HCT116 (cell line): ENCODE results near the gene RBMS1. TPM values are rescaled to one million over a fixed set of nuclear protein-coding genes. Genes with fewer than 3 reads are reported as not detected.

Source experiments
- ATAC-seq: fragments of 200-7000 bp; cut with Tn5 transposase; 2 replicates; pipeline ENCODE4 v1.9.1; 2020; ENCODE audit warnings: mild to moderate bottlenecking, moderate library complexity
- BruUV-seq: library from RNA; stranded (reverse); fragments of 400-500 nt; replicated peaks from 2 replicates; lab custom pipeline; 2021; lab: Mats Ljungman, UMichigan
- CTCF ChIA-PET: fragments of 300-600 bp; sonication (Branson Sonifier 250); formaldehyde crosslinking; loops from one replicate; lab custom pipeline; 2021; ENCODE audit warnings: antibody characterized with exemption; lab: Charles Lee
- POLR2A ChIA-PET: fragments of 300-600, 350-600 bp; sonication (Branson Sonifier 250); formaldehyde crosslinking; loops from one replicate; lab custom pipeline; 2021; ENCODE audit warnings: antibody characterized with exemption; lab: Charles Lee
- RAD21 ChIA-PET, 2 experiments: fragments of 300-600 bp; sonication (Branson Sonifier 250); formaldehyde crosslinking; loops; one replicate each; lab custom pipeline; 2023; ENCODE audit warnings: low total read pairs in 2 of 2; ENCODE audit not compliant: uncharacterized antibody in 2 of 2, unreplicated experiment in 2 of 2, low non-redundant PET in 1 of 2; lab: Charles Lee
- DNase-seq: peaks from one replicate; pipeline ENCODE4 v3.0.0-alpha.2; 2010; ENCODE audit warnings: low read depth, low spot score
- H2AFZ ChIP-seq: fragments of 200-600 bp; shearing (Covaris generic), sonication (generic); 2 replicates; pipeline ENCODE4 v1.6.1; 2017; ENCODE audit warnings: low read depth, mixed run types, mixed read lengths, antibody characterized with exemption, low read length; ENCODE audit not compliant: poor library complexity, severe bottlenecking
- H3K27ac ChIP-seq: 2 replicates; pipeline ENCODE4 v1.5.1; 2012; ENCODE audit warnings: low read depth, low read length
- H3K27me3 ChIP-seq: fragments of 200-600 bp; sonication (generic); 2 replicates; pipeline ENCODE4 v1.6.1; 2016; ENCODE audit warnings: mixed run types, low read length, mixed read lengths; ENCODE audit not compliant: insufficient read depth
- H3K36me3 ChIP-seq, 2 experiments: fragments of 200-500 bp in 1 of 2; fragments of 200-600 bp in 1 of 2; sonication (Bioruptor generic) in 1 of 2; sonication (generic) in 1 of 2; 2 replicates each; pipeline versions ENCODE4 v1.5.1 to v1.6.1; 2014 to 2016; ENCODE audit warnings: low read length in 2 of 2, inconsistent platforms in 1 of 2, mixed read lengths in 1 of 2, mixed run types in 1 of 2; ENCODE audit not compliant: insufficient read depth in 2 of 2, control insufficient read depth in 1 of 2
- H3K4me1 ChIP-seq, 2 experiments: fragments of 200-600 bp in 1 of 2; sonication (generic) in 1 of 2; 2 replicates each; pipeline versions ENCODE4 v1.5.1 to v1.6.1; 2012 to 2017; ENCODE audit warnings: low read length in 2 of 2, inconsistent platforms in 1 of 2, mild to moderate bottlenecking in 1 of 2, mixed read lengths in 1 of 2, mixed run types in 1 of 2, moderate library complexity in 1 of 2; ENCODE audit not compliant: insufficient read depth in 2 of 2, control insufficient read depth in 1 of 2
- H3K4me2 ChIP-seq: fragments of 200-600 bp; sonication (generic); 2 replicates; pipeline ENCODE4 v1.6.1; 2017; ENCODE audit warnings: mixed run types, low read length, mixed read lengths
- H3K4me3 ChIP-seq, 2 experiments: fragments of 200-600 bp in 1 of 2; sonication (generic) in 1 of 2; replicated peaks in 1 of 2; 2 replicates each; pipeline ENCODE4 v1.5.1; 2011 to 2016; ENCODE audit warnings: low read length in 2 of 2, control low read depth in 1 of 2, low read depth in 1 of 2, mild to moderate bottlenecking in 1 of 2, mixed read lengths in 1 of 2, mixed run types in 1 of 2
- H3K79me2 ChIP-seq: fragments of 200-600 bp; sonication (generic); 2 replicates; pipeline ENCODE4 v1.6.1; 2017; ENCODE audit warnings: mild to moderate bottlenecking, mixed run types, low read length, moderate library complexity, mixed read lengths; ENCODE audit not compliant: insufficient read depth
- H3K9ac ChIP-seq: fragments of 200-600 bp; sonication (generic); 2 replicates; pipeline ENCODE4 v1.6.1; 2016; ENCODE audit warnings: low read length, mixed read lengths
- H3K9me2 ChIP-seq: fragments of 200-600 bp; sonication (generic), shearing (Covaris generic); 2 replicates; pipeline ENCODE4 v1.6.1; 2017; ENCODE audit warnings: mixed run types, mild to moderate bottlenecking, moderate library complexity; ENCODE audit not compliant: insufficient read depth
- H3K9me3 ChIP-seq, 2 experiments: fragments of 200-500 bp in 1 of 2; fragments of 200-600 bp in 1 of 2; sonication (Bioruptor generic) in 1 of 2; sonication (generic) in 1 of 2; 2 replicates each; pipeline ENCODE4 v1.6.1; 2014 to 2017; ENCODE audit warnings: low read length in 2 of 2, mixed read lengths in 2 of 2, inconsistent platforms in 1 of 2, low read depth in 1 of 2, mild to moderate bottlenecking in 1 of 2, mixed run types in 1 of 2, moderate library complexity in 1 of 2; ENCODE audit not compliant: control insufficient read depth in 1 of 2, insufficient read depth in 1 of 2
- H4K20me1 ChIP-seq: fragments of 200-600 bp; sonication (generic), shearing (Covaris generic); 2 replicates; pipeline ENCODE4 v1.6.1; 2017; ENCODE audit warnings: mixed run types, mild to moderate bottlenecking, moderate library complexity; ENCODE audit not compliant: insufficient read depth
- ATF3 ChIP-seq: IDR thresholded peaks from 2 replicates; pipeline ENCODE4 v1.6.1; 2012
- CEBPB ChIP-seq: IDR thresholded peaks from 2 replicates; pipeline ENCODE4 v1.6.1; 2012; ENCODE audit warnings: low read depth
- EGR1 ChIP-seq: IDR thresholded peaks from 2 replicates; pipeline ENCODE4 v1.6.1; 2012; ENCODE audit warnings: low read depth
- ELF1 ChIP-seq: IDR thresholded peaks from 2 replicates; pipeline ENCODE4 v1.6.1; 2012; ENCODE audit warnings: low read depth, borderline replicate concordance
- EZH2phosphoT487 ChIP-seq: fragments of 200-600 bp; IDR thresholded peaks from 2 replicates; pipeline ENCODE4 v1.6.1; 2018; ENCODE audit warnings: antibody characterized with exemption, borderline replicate concordance
- FOSL1 ChIP-seq: IDR thresholded peaks from 2 replicates; pipeline ENCODE4 v1.6.1; 2012; ENCODE audit warnings: low read depth
- MAX ChIP-seq: IDR thresholded peaks from 2 replicates; pipeline ENCODE4 v1.6.1; 2012
- POLR2A ChIP-seq: IDR thresholded peaks from 2 replicates; pipeline ENCODE4 v1.7.0; 2011; ENCODE audit warnings: borderline replicate concordance; ENCODE audit not compliant: insufficient read depth, insufficient read length; ENCODE audit errors: extremely low read depth
- POLR2AphosphoS5 ChIP-seq: IDR thresholded peaks from 2 replicates; pipeline ENCODE4 v1.6.1; 2011; ENCODE audit warnings: mild to moderate bottlenecking, low read depth, low read length, moderate library complexity
- RAD21 ChIP-seq: IDR thresholded peaks from 2 replicates; pipeline ENCODE4 v1.6.1; 2012; ENCODE audit warnings: low read depth, mild to moderate bottlenecking
- SIN3A ChIP-seq: IDR thresholded peaks from 2 replicates; pipeline ENCODE4 v1.6.1; 2012; ENCODE audit warnings: low read depth
- SP1 ChIP-seq: IDR thresholded peaks from 2 replicates; pipeline ENCODE4 v1.6.1; 2012; ENCODE audit warnings: low read depth
- YY1 ChIP-seq: IDR thresholded peaks from 2 replicates; pipeline ENCODE4 v1.6.1; 2011; ENCODE audit warnings: low read length, low read depth, moderate library complexity, mild to moderate bottlenecking; ENCODE audit not compliant: insufficient replicate concordance; ENCODE audit errors: extremely low read depth
- ZFX ChIP-seq: fragments of 450-650 bp; IDR thresholded peaks from 2 replicates; pipeline ENCODE4 v1.6.1; 2017
- intact Hi-C: fragments of 100-400 bp; cut with micrococcal nuclease; formaldehyde crosslinking; loops from 2 replicates; pipeline ENCODE4 v1.10.0; 2022
- total RNA-seq: library from RNA; stranded (reverse); gene quantifications from one replicate; pipeline ENCODE4 v1.2.1, GENCODE V29; 2021; ENCODE audit not compliant: unreplicated experiment
- TF ChIP-seq, protein P1 (sequence below), 3 experiments: fragments of 200-600 bp in 1 of 3; sonication (generic) in 1 of 3; IDR thresholded peaks in 2 of 3; conservative IDR thresholded peaks in 1 of 3; 2 replicates each; pipeline ENCODE4 v1.5.1; 2012 to 2017; ENCODE audit warnings: low read depth in 2 of 3, low read length in 2 of 3, antibody characterized with exemption in 1 of 3, borderline replicate concordance in 1 of 3, control low read depth in 1 of 3, mild to moderate bottlenecking in 1 of 3, mixed read lengths in 1 of 3, mixed run types in 1 of 3, moderate library complexity in 1 of 3; ENCODE audit not compliant: insufficient read depth in 1 of 3
- TF ChIP-seq, protein P2 (sequence below): IDR thresholded peaks from 2 replicates; pipeline ENCODE4 v1.6.1; 2012; ENCODE audit warnings: low read depth

Gene RBMS1
- total RNA-seq, 1 experiment from 2014 or later = 17.6 TPM

DNA sequence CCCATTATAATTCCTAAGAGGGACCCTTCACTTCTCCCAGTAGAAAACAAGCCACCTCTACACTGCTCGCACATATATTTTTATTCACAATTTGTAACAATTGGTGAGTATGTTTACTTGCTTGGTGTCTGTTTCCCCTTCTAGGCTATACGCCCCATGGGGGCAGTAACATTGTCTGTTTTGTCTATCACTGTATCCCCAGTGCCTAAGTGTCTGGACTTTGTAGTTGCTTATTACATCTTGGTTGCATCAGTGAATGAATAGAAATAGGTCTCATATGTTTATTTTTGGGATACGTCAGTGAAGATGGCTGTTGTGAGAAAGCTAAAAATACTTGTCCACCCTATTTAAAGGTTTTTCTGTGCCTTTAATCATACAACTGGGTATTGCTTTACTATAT is 206.1 kb downstream of the RBMS1 start:
- Histone ChIP-seq H3K79me2 (no peaks in the 10 kb centered on the region), H2AFZ (no peak overlapping the region), H3K27me3 (no peaks in the 10 kb centered on the region), H4K20me1 (no peaks in the 10 kb centered on the region), H3K4me1 (no peaks in the 10 kb centered on the region), H3K27ac (no peak overlapping the region), H3K36me3 (no peaks in the 10 kb centered on the region), H3K4me3 (no peak overlapping the region), H3K4me2 (no peak overlapping the region), H3K9me2 (no peaks in the 10 kb centered on the region), H3K9ac (no peak overlapping the region), H3K9me3 (no peaks in the 10 kb centered on the region)
- intact Hi-C loops = no loop called here
- no TSS peak for BruUV-seq
- DNase-seq (no peak), ATAC-seq (no peak)
- CTCF ChIA-PET = no interaction called here
- POLR2A ChIA-PET = no interaction called here
- RAD21 ChIA-PET = no interaction called here
- no peak for TF ChIP-seq EGR1
- TF ChIP-seq YY1 = no peak
- no peak for TF ChIP-seq SP1
- no peak for TF ChIP-seq POLR2A
- TF ChIP-seq SIN3A = no peak
- TF ChIP-seq POLR2AphosphoS5 = no peak
- no peak for TF ChIP-seq ELF1
- no peak for TF ChIP-seq ATF3
- TF ChIP-seq, protein P1, sequence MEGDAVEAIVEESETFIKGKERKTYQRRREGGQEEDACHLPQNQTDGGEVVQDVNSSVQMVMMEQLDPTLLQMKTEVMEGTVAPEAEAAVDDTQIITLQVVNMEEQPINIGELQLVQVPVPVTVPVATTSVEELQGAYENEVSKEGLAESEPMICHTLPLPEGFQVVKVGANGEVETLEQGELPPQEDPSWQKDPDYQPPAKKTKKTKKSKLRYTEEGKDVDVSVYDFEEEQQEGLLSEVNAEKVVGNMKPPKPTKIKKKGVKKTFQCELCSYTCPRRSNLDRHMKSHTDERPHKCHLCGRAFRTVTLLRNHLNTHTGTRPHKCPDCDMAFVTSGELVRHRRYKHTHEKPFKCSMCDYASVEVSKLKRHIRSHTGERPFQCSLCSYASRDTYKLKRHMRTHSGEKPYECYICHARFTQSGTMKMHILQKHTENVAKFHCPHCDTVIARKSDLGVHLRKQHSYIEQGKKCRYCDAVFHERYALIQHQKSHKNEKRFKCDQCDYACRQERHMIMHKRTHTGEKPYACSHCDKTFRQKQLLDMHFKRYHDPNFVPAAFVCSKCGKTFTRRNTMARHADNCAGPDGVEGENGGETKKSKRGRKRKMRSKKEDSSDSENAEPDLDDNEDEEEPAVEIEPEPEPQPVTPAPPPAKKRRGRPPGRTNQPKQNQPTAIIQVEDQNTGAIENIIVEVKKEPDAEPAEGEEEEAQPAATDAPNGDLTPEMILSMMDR (IDR thresholded peaks at IDR 0.05 in 2 of 3, conservative IDR thresholded peaks at IDR 0.05 in 1 of 3; ENCODE audit: borderline replicate concordance in 1 of 3, insufficient read depth in 1 of 3, low read depth in 2 of 3, low read length in 2 of 3) = no peak
- TF ChIP-seq EZH2phosphoT487 = no peak
- TF ChIP-seq ZFX = no peak
- no peak for TF ChIP-seq MAX
- no peak for TF ChIP-seq CEBPB
- no peak for TF ChIP-seq RAD21
- TF ChIP-seq, protein P2, sequence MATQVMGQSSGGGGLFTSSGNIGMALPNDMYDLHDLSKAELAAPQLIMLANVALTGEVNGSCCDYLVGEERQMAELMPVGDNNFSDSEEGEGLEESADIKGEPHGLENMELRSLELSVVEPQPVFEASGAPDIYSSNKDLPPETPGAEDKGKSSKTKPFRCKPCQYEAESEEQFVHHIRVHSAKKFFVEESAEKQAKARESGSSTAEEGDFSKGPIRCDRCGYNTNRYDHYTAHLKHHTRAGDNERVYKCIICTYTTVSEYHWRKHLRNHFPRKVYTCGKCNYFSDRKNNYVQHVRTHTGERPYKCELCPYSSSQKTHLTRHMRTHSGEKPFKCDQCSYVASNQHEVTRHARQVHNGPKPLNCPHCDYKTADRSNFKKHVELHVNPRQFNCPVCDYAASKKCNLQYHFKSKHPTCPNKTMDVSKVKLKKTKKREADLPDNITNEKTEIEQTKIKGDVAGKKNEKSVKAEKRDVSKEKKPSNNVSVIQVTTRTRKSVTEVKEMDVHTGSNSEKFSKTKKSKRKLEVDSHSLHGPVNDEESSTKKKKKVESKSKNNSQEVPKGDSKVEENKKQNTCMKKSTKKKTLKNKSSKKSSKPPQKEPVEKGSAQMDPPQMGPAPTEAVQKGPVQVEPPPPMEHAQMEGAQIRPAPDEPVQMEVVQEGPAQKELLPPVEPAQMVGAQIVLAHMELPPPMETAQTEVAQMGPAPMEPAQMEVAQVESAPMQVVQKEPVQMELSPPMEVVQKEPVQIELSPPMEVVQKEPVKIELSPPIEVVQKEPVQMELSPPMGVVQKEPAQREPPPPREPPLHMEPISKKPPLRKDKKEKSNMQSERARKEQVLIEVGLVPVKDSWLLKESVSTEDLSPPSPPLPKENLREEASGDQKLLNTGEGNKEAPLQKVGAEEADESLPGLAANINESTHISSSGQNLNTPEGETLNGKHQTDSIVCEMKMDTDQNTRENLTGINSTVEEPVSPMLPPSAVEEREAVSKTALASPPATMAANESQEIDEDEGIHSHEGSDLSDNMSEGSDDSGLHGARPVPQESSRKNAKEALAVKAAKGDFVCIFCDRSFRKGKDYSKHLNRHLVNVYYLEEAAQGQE = no peak
- TF ChIP-seq FOSL1 = no peak
